Frontal cortex (tissue), 4 donors: ENCODE results near the gene RARA. TPM values are rescaled to one million over a fixed set of nuclear protein-coding genes. Genes with fewer than 3 reads are reported as not detected.
A peak's percentile ranks its signal among the peaks of the same experiment; 100 is the strongest.

Experiments used
- DNase-seq, 2 donors: peaks; one replicate each; pipeline ENCODE4 v3.0.0; 2012; ENCODE audit warnings: low spot score in 2 of 2
- FAIRE-seq: peaks from 2 replicates; lab custom pipeline; 2012; peaks lifted over from hg19 to GRCh38; lab: Jason Lieb, UNC
- total RNA-seq: library from RNA; depleted of rRNA; stranded (reverse); fragments of >200 nt; gene quantifications from one replicate; pipeline ENCODE4 v1.2.3, GENCODE V29; 2014
- donor health status: control.
- donor health status: control.
- donor health status: control.

Gene RARA
- total RNA-seq, 1 donor from 2014 or later: 4.9 TPM

DNA sequence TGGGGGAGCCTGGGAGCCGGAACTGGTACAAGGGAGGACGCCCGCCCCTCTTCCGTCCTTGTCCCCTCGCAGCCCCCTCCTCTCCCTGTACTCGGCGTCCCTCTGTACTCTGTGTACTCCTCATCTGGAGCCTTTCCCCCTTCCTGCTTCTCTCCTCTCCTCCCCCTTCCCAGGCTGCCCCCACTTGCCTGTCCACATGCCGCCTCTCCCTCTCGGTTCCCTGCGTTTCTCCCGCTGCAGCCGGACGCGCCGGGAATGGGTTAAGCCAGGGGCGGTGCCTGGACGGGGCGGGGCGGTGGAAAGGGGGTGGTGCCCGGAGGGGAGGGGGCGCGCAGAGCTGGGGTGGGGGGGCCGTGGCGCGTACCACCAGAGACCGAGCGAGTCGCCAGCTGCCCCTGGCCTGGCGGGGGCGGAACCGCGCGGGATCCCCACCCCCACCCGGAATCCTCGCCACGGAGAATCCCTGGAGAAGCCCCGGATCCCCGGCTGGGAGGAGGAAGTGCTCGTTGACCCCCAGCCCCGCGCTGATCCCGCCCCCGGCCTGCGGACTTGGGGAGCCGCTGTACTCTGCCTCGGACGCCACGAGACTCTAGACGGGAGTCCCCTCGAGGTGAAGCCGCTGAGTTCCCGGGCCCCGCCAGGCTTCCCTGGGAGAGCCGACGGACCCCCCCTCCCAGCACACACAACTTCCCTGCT, 33.0 kb downstream of the RARA start:
- FAIRE-seq: no peak
- peak; percentile 80 to 86 for DNase-seq

DNA sequence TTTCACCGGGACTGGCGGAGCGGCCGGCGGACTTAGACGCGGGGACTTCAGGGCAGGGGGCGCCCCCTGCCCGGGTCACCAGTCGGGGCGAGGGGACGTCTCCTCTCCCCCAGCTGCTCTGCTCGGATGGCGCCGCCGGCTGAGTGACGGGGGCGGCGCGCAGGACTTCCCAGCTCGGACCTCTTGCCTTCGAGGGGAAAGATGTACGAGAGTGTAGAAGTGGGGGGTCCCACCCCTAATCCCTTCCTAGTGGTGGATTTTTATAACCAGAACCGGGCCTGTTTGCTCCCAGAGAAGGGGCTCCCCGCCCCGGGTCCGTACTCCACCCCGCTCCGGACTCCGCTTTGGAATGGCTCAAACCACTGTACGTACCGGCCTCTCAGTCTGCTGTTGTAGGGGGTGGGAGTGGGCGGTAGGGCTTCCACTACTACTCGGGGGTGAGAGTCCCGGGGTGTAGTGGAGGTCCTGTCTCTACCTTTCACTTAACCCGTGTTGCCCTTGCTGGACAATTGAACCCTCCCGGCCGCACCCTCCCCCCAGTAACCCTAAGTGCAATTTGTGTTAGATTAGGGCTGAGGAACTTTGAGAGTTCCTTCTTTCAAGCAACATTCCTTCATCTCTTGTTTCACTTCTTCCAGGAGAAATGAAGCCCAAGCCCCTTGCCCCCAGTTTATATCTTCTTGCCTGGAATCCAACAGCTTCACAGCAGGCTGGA, 33.7 kb downstream of the RARA start:
- DNase-seq (no peak), FAIRE-seq (no peak)

DNA sequence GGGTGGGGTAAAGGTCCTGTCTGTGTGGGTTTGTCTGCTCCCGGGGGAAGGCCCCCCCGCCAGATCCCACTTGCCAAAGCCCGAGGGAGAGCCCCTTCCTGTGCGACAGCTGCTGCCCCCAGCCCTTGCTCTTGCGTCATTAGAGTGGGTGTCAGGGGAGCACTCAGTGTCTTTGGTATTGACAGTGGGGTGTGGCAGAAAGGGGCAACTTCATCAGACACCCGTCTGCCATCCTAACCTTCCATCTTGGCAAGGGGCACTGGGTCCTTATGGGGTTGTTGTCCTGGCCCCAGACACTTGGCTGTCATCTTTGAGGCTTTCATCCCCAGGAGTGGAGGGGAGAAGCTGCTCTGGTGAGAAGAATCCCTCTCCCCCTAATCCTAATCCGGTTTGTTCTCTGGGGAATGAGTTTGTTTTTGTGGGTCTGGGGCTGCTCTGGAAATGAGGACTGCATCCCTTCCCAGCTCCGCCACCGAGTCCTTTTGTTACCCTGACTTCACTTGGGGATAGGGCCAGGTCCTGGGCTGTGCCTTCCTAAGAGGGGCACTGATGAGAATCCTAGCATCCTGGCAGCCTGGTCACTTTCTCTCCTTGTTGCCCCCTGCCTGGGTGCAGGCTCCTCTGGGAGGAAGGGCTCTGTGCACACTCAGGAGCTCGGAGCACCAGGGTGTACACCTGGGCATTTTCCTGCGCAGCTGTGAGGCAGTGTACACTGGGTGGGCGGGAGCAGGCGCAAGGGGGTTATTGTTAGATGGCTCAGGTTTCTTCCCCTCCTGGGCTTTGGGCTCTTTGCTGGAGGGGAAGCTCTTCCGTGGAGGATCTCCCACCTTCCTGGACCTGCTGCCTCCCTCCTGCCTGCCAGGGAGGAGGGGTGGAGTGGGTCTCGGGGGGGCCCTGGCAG, 34.5 kb downstream of the RARA start:
- FAIRE-seq (no peak), DNase-seq (no peak)

DNA sequence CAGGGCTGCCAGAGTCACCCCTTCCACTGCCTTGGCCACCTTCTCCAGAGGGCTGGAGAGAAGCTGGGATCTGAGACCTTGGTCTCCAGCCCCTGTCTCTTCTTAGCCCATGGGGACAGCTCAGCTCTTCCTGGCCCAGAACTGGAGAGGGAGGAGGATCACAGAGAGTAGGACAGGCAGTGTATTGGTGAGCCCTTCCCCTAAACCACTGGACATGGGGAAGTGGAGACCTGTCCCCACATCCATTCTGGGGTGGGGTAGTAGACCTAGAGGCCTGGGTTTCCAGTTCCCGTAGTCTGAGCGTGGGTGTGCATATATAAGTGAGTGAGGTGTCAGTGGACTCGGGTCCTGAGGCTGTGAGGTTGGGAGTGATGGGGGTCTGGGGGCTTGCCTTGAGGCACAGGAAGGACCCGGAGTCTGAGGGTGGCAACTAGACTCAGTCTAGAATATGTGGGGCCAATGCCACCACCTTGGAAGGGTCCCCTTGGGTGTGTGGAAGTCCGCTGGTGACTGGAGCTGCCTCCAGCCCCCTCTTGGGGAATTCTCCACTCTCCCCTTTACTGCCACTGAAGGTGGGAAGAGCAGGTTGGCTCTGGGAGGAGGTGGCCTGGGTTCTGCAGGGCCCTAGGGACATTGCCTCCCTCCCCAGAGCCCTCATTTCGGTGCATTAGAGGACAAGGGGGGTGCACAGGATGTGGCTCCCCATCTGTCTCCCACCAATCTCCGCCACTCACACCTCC, 35.6 kb downstream of the RARA start:
- DNase-seq (no peak), FAIRE-seq (no peak)

DNA sequence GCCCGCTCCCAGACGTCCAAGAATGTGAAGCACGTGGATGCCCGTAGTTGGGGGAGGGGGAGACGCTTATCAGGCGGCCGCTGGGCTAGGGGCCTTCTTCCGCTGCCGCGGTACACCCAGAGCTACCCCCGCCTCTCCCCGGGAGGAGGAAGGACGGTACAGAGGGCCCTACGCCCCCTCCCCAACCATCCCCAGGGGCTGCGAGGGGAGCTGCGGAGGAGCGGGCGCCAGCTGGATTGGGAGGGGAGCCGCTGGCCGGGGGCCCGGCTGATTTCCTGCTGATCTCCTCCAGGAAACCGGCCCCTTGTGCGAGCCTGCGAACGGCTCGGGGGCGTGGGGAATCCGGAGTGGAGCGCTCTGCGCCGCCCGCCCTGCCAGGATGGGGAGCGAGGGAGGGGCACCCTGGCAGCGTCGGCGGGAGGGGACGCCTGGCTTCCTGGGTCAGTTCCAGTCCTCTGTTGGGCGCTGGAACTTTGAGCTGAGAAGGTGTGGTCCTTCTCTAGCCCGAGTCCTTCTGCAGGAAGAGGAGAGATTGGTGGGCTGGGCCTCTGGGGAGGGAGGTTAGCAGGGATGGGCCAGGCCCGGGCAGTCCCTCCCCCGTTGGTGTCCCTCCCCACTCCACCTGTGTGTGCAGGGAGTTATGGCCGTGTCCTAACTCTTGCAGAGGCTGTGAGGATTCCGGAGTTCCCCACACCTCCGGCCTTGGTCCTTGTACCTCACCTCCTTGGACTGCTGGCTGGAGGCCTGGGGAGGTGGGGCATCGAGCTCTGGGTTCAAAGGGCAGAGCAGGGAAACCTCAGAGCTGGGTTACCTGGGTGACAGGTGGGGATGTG, 36.4 kb downstream of the RARA start:
- DNase-seq: peak; percentile 65 to 72
- no peak for FAIRE-seq

DNA sequence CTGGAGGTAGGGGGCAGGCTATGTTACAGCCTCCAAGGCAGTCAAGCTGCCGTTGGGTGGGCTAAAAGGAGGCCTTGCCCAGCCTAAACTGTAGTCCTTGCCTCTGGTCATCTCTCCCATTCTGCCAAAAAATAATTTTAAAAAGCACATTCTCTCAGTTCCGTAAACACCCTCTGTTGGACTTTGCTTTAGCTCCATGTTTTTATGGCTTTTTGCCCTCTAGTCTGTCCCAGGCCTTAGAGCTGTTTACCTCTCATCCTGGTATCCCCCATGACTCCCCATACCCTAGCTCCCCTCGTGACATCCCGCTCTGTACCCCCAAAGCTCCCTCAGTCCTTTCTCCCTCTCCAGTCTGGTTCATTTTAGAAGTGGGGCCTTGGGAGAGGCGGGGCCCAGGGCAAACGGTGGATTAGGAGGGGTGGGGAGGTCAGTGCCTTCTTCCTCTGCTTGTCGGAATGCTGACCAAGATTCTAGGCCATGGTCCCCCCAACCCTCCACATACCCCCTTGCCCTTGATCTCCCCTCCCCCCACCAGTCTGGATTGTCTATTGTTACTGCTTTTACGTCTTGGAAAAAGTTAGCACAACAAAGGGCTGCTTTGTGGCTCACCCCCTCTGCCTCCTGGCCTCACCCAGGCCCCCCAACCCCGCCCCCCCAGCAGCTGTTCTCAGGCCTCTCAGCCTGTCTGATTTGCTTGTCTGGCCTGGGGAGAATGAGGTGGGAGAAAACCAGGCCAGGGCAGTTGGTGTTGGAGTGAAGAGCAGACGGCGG, 37.2 kb downstream of the RARA start:
- peak in 1 of 2 donors; percentile 63 for DNase-seq
- FAIRE-seq: no peak

DNA sequence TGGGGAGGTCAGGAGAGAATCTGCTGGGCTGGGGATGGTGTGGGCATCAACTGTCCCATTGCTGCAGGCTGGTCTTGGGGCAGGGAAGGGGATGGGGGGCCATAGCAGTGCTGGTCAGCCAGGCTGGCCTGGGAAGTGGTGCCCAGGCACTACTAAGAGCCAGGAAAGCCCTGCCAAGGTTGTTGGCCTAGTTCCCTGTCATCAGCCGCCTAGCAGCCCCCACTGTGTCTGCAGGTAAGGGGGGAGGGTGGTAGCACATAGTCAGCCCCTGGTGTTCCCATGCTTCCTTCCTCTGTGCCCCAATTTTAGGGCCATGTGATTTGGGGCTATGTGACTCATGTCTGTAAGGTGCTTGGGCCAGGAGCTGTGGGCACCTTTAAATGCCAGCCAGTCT, 37.8 kb downstream of the RARA start:
- FAIRE-seq (no peak), DNase-seq (no peak)

DNA sequence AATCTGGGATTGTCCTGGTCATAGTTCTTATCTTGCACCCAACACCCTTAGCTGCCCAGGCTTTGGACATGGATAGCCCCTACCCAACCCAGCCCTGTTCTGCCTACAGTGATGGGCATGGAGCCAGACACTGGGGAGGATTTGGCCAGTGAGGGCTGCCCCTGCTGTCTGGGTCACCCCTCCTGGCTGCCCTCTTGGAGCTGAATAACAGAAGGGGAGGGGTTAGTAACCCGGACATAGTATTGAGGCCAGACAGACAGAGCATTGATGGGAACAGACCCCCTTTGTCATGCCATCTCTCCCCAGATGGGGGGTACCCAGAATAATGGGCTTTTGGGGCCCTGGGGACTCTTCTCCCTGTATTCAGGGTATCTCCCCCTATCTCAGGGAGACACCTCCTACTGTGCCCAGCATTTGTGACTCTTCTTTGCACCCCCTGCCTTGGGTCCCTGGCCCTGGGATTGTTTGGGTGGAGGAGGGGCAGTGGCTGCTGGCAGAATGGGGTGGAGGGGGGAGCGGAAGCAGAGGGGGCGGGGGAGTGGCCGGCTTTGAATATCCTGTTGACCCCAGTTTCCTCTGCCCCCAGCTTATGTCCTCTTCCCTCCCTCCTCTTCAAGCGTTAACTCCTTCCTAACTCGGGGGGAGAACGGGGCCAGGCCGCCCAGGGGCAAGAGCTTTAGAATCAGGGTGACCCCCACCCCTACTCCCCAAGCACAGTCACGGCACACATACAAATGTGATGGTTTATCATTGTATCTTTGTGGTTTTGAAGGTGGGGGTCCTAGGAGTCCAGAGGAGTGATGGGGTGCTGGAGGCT, 38.5 kb downstream of the RARA start:
- FAIRE-seq: no peak
- DNase-seq: peak in 1 of 2 donors; percentile 81

DNA sequence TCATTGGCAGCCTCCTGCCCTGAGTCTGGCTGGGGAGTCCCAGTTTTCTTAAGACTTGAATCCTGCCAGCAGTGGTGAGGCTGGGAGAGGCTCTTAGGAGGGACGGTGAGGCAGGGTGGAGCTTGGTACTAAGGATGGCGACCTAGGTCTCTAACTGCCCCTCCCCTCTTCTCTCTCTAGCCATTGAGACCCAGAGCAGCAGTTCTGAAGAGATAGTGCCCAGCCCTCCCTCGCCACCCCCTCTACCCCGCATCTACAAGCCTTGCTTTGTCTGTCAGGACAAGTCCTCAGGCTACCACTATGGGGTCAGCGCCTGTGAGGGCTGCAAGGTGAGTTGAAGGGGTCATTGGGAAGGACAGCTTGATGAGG, 39.1 kb downstream of the RARA start:
- DNase-seq (no peak), FAIRE-seq (no peak)

DNA sequence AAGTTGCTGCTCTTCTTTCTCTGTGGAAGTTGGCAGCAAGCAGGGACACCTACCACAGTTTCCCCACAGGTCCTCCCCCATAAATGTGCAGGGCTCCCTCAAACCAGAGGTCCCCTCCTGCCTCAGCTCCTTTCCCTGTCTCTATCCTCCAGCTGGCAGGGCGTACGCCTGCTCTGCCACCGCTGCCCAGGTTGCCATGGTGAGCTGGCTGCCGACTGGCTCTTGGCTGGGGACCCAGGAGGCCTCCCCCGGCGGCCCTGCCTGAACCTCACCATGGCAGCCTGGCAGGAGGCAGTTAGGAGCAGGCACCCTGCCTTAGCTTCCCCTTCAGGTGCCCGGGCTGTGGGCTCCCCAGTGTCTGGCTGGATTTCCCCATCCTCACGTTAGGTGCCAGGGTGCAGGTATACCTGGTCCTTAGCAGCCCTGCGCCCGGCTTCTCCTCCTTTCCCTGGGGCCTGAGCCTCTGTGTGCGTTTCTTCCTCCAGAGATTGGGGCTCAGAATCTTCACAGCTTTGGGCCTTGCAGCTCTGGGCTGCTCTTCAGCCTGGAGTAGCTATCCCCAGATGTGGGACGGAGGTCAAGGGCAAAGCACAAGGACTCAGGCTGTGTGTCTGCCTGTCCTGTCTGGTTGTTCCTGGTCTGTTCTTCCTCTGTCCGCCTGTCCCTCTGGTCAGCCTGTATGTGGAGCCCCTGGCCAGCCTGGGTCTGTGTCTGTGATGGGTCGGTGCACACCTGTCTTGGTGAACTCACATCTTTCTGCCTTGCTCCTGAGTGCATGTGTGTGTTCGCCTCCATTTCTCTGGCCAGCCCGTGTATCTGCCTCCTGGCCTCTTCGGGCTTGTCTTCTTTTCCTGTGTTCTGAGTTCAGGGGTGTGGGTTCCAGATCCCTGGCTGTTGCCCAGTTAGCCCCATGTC, 39.8 kb downstream of the RARA start:
- FAIRE-seq: no peak

DNA sequence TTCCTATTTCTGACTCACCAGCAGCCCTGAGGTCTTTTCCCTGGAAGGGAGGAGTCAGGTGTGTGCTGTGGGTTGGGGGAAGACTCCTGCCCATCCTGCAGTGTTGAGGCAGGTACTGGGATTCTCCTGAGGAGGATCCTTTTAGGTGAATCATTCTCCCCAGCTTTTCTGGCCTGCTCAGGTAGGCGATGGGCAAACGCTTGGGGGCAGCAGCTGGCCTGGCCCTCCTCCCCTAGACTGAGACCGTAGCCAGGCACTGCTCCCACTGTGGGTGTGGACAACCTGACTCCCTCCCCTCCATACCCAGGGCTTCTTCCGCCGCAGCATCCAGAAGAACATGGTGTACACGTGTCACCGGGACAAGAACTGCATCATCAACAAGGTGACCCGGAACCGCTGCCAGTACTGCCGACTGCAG, 40.5 kb downstream of the RARA start:
- no peak for FAIRE-seq
- no peak for DNase-seq

More for the DNA sequence above, 39.8 kb downstream of the RARA start:
- DNase-seq: peak; percentile 72 to 77

DNA sequence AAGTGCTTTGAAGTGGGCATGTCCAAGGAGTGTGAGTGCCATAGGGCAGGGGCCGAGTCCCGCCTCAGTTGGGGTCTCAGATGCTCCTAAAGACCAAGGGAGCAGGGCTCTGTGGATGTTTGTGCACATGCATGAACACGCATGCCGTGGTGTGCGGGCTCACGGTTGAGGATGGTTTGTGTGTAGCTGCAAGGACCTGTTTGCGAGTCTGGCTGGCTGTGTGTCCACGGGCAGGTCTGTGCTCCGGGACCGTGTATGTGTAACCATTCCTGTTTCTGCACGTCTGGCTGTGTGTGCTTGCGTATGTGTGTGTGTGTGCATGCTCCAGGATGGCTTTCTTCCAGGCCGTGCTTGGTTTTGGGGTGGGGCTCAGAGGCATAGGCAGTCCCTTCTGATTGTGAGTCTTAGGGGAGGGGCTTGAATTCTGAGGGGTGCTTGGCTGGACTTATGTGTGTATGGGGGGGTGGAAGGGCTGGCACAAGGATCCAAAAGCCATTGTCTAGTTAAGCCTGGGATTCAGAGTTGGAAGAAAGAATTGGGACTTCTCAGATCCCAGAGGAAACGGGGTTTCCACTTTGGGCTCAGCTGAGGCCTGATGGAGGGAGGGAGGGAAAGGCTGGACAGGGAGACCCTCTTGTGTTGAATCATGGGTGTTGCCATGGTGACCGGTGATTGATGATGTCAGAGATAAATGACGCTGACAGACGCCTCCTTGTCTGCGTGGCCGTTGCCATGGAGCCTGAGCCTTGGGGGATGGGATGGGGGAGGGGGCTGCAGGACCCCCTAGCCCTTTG, 41.1 kb downstream of the RARA start:
- no peak for FAIRE-seq
- DNase-seq: no peak

DNA sequence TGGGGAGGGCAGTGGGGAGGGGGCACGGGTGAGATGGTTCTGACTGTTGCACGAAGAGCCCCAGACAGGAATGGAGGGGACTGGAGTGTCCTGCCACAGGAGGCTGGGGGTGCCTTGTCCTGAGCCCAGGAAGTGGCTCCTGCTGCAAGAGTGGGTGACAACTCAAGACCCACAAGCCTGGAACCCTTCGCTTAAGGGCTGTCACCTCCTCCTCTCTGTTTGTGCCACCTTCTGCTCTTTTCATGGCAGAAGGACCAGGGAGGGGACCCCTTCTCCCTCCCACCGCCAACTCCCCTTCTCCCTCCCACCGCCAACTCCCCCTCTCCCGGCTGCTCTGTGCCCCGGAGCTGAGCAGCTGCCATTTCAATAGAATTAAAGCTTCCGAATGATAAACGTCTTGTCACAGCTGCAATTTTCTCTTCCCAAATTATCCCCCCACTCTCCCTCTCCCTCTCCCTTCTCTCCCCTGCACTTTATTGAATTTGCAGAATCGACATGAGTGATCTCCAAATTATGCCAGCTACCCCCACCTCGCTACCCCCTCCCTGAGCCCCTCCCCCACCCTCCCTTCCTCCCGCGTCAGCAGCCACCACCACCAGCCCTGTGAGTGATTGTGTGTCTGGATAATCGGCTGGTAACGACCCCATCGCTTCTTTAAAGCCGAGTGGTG, 41.8 kb downstream of the RARA start:
- DNase-seq: no peak
- FAIRE-seq: no peak

DNA sequence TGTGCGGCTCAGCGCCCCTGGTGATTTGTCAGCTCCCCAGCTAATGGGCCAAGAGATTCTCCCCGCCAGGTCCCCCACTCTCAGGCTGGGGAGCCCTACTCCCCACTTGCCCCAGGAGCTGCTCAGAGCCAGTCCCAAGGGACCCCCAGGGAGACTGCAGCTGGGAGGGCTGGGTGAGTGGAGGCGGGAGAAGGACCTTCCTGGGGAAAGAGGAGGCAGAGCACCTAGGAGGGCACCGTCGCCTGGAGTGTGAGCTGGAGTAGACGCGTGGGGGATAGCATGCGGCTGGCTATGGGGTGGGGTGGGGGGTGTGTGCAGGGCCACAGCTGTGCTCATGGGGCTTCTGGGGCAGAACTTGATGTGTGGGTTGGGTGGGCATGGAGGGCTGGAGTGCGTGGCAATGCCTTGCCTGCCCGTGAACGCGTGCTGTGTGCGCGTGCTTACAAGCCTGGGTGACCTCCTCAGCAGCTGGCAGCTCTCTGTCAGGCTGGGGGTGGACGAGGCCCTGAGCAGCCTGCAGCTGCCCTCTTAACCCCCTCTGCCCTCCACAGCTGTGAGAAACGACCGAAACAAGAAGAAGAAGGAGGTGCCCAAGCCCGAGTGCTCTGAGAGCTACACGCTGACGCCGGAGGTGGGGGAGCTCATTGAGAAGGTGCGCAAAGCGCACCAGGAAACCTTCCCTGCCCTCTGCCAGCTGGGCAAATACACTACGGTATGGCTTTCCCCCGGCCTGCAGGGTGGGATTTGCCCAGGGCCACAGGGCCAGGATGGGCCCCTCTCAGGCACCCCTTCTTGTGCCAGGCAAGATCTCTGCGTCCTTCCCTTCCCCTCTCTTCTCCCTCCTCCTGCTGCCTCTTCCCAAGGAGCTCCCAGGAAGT, 42.6 kb downstream of the RARA start:
- DNase-seq (no peak), FAIRE-seq (no peak)
